Keratinocyte (primary cell): Measurements from ENCODE around the gene DENND2A.

Source experiments
- EZH2 ChIP-seq: IDR thresholded peaks from one replicate; pipeline ENCODE4 v1.6.1; 2012; ENCODE audit warnings: inconsistent platforms, mild to moderate bottlenecking, low read length, moderate library complexity
- TF ChIP-seq, protein P1 (sequence below), 3 experiments: IDR thresholded peaks in 1 of 3; conservative IDR thresholded peaks in 1 of 3; optimal IDR thresholded peaks in 1 of 3; 2 replicates in 2 of 3; 3 replicates in 1 of 3; pipeline versions ENCODE3 to v1.5.1; 2011; ENCODE audit warnings: low read length in 3 of 3, mild to moderate bottlenecking in 3 of 3, moderate library complexity in 2 of 3, control low read depth in 1 of 3, inconsistent platforms in 1 of 3; ENCODE audit not compliant: insufficient read depth in 2 of 3; ENCODE audit errors: extremely low read depth in 1 of 3

DNA sequence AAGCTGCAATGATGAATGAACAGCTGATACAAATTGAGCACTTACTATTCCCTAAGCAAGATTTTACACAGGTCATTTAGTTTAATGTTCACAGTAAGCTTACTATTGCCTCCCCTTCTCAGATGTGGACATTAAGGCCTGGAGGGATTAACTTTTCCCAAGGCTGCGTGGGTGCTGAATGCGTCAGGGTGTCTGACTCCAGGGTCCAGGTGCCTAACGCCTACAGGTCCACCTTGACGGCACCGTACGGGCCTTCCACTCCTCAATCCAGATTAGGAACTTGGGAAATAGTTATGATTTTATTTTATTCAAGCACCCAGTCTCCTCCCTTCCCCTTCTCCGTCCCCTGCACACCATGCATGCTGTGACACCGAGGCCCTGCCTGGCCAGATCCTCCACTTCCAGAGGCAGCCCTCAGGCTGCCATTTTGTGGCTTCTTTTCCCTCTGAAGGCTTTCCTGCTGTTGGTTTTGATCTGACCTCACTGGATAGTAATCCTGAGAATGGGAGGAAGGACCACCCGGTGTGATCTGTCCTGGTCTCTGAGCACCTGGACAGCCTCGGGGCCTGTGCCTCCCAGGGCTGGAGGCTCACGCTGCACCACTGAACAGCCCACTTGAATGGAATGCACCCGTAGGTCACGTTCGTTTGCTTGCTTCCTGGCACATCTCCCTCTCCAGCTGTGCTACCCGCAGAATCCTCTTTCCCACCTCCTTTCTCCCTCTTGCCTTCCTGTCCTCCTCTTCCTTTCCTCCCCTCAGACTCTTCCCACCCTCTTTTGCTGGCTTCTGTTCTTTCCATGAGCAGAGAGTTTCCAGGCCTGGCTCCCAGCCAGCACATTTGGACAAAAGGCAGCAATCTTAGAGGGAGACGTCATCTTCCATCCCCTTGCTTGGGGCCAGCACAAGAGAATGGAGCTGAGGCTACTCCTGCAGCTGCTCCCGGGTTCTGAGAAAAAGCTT, 14.4 kb downstream of the DENND2A start:
- TF ChIP-seq, protein P1, sequence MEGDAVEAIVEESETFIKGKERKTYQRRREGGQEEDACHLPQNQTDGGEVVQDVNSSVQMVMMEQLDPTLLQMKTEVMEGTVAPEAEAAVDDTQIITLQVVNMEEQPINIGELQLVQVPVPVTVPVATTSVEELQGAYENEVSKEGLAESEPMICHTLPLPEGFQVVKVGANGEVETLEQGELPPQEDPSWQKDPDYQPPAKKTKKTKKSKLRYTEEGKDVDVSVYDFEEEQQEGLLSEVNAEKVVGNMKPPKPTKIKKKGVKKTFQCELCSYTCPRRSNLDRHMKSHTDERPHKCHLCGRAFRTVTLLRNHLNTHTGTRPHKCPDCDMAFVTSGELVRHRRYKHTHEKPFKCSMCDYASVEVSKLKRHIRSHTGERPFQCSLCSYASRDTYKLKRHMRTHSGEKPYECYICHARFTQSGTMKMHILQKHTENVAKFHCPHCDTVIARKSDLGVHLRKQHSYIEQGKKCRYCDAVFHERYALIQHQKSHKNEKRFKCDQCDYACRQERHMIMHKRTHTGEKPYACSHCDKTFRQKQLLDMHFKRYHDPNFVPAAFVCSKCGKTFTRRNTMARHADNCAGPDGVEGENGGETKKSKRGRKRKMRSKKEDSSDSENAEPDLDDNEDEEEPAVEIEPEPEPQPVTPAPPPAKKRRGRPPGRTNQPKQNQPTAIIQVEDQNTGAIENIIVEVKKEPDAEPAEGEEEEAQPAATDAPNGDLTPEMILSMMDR (optimal IDR thresholded peaks at IDR 0.05 in 1 of 3, IDR thresholded peaks at IDR 0.05 in 1 of 3, conservative IDR thresholded peaks at IDR 0.05 in 1 of 3; ENCODE audit: extremely low read depth in 1 of 3, insufficient read depth in 2 of 3, low read length in 3 of 3): no peak
- TF ChIP-seq EZH2: no peak
